Liver (tissue), 9 donors: ENCODE results near the gene ZNF664. TPM values are rescaled to one million over a fixed set of nuclear protein-coding genes. Genes with fewer than 3 reads are reported as not detected.

ENCODE experiments used
- DNase-seq: peaks from one replicate; pipeline ENCODE4 v3.0.0-alpha.2; 2017; ENCODE audit warnings: low spot score
- H3K27ac ChIP-seq, 2 donors: one replicate each; pipeline ENCODE4 v1.7.0; 2013; ENCODE audit warnings: inconsistent platforms in 2 of 2, low read length in 2 of 2, control low read depth in 1 of 2, low read depth in 1 of 2, mild to moderate bottlenecking in 1 of 2
- H3K27me3 ChIP-seq, 4 donors: one replicate each; pipeline versions ENCODE4 v1.6.1 to v1.7.0; 2013; ENCODE audit warnings: low read length in 3 of 4, inconsistent platforms in 1 of 4, mild to moderate bottlenecking in 1 of 4, moderate library complexity in 1 of 4; ENCODE audit not compliant: control insufficient read depth in 4 of 4, insufficient read depth in 4 of 4
- H3K36me3 ChIP-seq, 4 donors: one replicate each; pipeline versions ENCODE4 v1.6.1 to v1.7.0; 2013; ENCODE audit warnings: low read length in 3 of 4, mild to moderate bottlenecking in 3 of 4, low read depth in 1 of 4, moderate library complexity in 1 of 4; ENCODE audit not compliant: control insufficient read depth in 4 of 4, insufficient read depth in 3 of 4
- H3K4me1 ChIP-seq, 4 donors: one replicate each; pipeline versions ENCODE4 v1.6.1 to v1.7.0; 2013; ENCODE audit warnings: low read length in 3 of 4, mild to moderate bottlenecking in 3 of 4, moderate library complexity in 1 of 4; ENCODE audit not compliant: control insufficient read depth in 4 of 4, insufficient read depth in 4 of 4
- H3K4me3 ChIP-seq, 3 donors: one replicate each; pipeline versions ENCODE4 v1.6.1 to v1.7.0; 2013; ENCODE audit warnings: low read length in 3 of 3, control low read depth in 1 of 3, low read depth in 1 of 3, mild to moderate bottlenecking in 1 of 3
- H3K9ac ChIP-seq, 2 donors: one replicate each; pipeline ENCODE4 v1.7.0; 2013; ENCODE audit warnings: low read length in 2 of 2, mild to moderate bottlenecking in 2 of 2, moderate library complexity in 2 of 2, control low read depth in 1 of 2, low read depth in 1 of 2
- H3K9me3 ChIP-seq, 4 donors: one replicate each; pipeline versions ENCODE4 v1.6.1 to v1.7.0; 2013; ENCODE audit warnings: low read length in 3 of 4; ENCODE audit not compliant: control insufficient read depth in 4 of 4
- EGR1 ChIP-seq, 2 donors: IDR thresholded peaks; 2 replicates each; pipeline ENCODE4 v1.6.1; 2016 to 2018; ENCODE audit warnings: antibody characterized with exemption in 2 of 2, low read depth in 2 of 2
- GABPA ChIP-seq, 2 donors: IDR thresholded peaks in 1 of 2; conservative IDR thresholded peaks in 1 of 2; 2 replicates each; pipeline ENCODE4 v1.6.1; 2016; ENCODE audit warnings: antibody characterized with exemption in 2 of 2, mild to moderate bottlenecking in 1 of 2, moderate library complexity in 1 of 2
- HNF4A ChIP-seq, 2 donors: conservative IDR thresholded peaks; 2 replicates each; pipeline ENCODE4 v1.6.1; 2016; ENCODE audit warnings: antibody characterized with exemption in 2 of 2, mild to moderate bottlenecking in 2 of 2
- HNF4G ChIP-seq: IDR thresholded peaks from 2 replicates; pipeline ENCODE4 v1.6.1; 2016; ENCODE audit warnings: antibody characterized with exemption
- JUND ChIP-seq, 2 donors: IDR thresholded peaks; 2 replicates each; pipeline ENCODE4 v1.6.1; 2016; ENCODE audit warnings: antibody characterized with exemption in 2 of 2
- NR2F2 ChIP-seq: IDR thresholded peaks from 2 replicates; pipeline ENCODE4 v1.6.1; 2016; ENCODE audit warnings: antibody characterized with exemption
- RAD21 ChIP-seq, 2 donors: IDR thresholded peaks; 2 replicates each; pipeline ENCODE4 v1.6.1; 2016; ENCODE audit warnings: antibody characterized with exemption in 2 of 2, mild to moderate bottlenecking in 2 of 2
- RXRA ChIP-seq, 2 donors: IDR thresholded peaks; 2 replicates each; pipeline ENCODE4 v1.6.1; 2017 to 2018; ENCODE audit warnings: antibody characterized with exemption in 2 of 2, mild to moderate bottlenecking in 1 of 2
- SP1 ChIP-seq: IDR thresholded peaks from 2 replicates; pipeline ENCODE4 v1.6.1; 2018; ENCODE audit warnings: antibody characterized with exemption, mild to moderate bottlenecking
- TAF1 ChIP-seq: conservative IDR thresholded peaks from 2 replicates; pipeline ENCODE4 v1.6.1; 2016; ENCODE audit warnings: antibody characterized with exemption, mild to moderate bottlenecking
- YY1 ChIP-seq: IDR thresholded peaks from 2 replicates; pipeline ENCODE4 v1.6.1; 2016; ENCODE audit warnings: antibody characterized with exemption, mild to moderate bottlenecking
- WGBS: extraction: QIAGEN DNeasy Blood & Tissue Kit; methylation state at CpG from one replicate; pipeline ENCODE4 v1.1.7; 2013; 5-methylcytosine and 5-hydroxymethylcytosine counted together
- polyA plus RNA-seq, 2 donors: library from polyadenylated mRNA; stranded (reverse) in 1 of 2; unstranded in 1 of 2; fragments of 200-250 nt in 1 of 2; fragments of >200 nt in 1 of 2; fragmentation: Nextera tagmentation in 1 of 2; extraction: Ambion mirVana in 1 of 2; gene quantifications; one replicate each; pipeline versions ENCODE4 v1.2.1 to v1.2.3, GENCODE V29; 2013 to 2015
- total RNA-seq, 2 donors: library from RNA; depleted of rRNA; stranded (reverse); fragments of >200 nt; gene quantifications; one replicate each; pipeline ENCODE4 v1.2.3, GENCODE V29; 2014
- TF ChIP-seq, protein P1 (sequence below): IDR thresholded peaks from 2 replicates; pipeline ENCODE4 v1.6.1; 2016; ENCODE audit warnings: antibody characterized with exemption
- TF ChIP-seq, protein P2 (sequence below): fragments of 150-350 bp; IDR thresholded peaks from 2 replicates; pipeline ENCODE4 v1.5.1; 2017; ENCODE audit warnings: improper control_type of control experiment, low read depth, low read length; ENCODE audit not compliant: missing input control
- TF ChIP-seq, protein P3 (sequence below): IDR thresholded peaks from 2 replicates; pipeline ENCODE4 v1.6.1; 2016; ENCODE audit warnings: antibody characterized with exemption
- TF ChIP-seq, protein P4 (sequence below): IDR thresholded peaks from 2 replicates; pipeline ENCODE4 v1.6.1; 2016; ENCODE audit warnings: antibody characterized with exemption, mild to moderate bottlenecking
- TF ChIP-seq, protein P5 (sequence below): IDR thresholded peaks from 2 replicates; pipeline ENCODE4 v1.6.1; 2016; ENCODE audit warnings: antibody characterized with exemption
- donor health status: healthy.
- donor health status: healthy.
- donor health status: healthy.
- donor health status: healthy.
- donor health status: healthy.

The ZNF664 gene
- total and polyA plus RNA-seq, 4 donors, result 7.2 to 40.3 (median 29.6) TPM

DNA sequence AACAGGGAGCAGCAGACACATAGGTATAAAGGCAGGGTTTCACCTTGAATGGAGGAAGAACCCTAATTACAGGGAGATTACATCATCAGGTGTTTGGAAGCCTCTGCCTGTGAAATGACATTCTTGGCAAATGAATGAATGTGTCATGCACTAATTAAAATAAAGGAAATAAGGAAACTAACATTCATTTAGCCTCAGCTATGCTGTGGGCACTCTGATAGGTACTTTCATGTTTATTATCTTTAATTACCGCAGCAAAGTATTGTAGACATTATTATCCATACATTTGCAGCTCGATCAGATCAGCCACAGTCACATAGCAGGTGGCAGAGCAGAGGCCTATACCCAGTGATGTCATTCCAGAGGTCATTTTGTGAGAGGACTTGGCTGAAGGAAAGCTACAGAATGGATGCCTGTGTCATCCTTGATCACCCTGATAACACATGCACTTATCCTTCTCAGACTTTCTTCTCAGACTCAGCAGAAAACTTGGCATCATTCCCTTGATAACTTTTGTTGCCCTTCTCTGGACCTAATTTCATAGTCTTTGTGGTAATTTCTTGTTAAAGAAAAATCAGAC lies 18.4 kb downstream of the ZNF664 start:
- no peaks in the 10 kb centered on the region for H3K9me3 ChIP-seq
- H3K27me3 ChIP-seq, result no peaks in the 10 kb centered on the region
- H3K27ac ChIP-seq, result no peak overlapping the region
- H3K9ac ChIP-seq, result no peak overlapping the region
- WGBS, result 87% methylated on average over 2 of the region's 2 CpGs
- peaks cover 0 to 15% (median 8%) of the 10 kb centered on the region in 4 donors for H3K36me3 ChIP-seq
- no peak overlapping the region for H3K4me3 ChIP-seq
- DNase-seq, result no peak
- TF ChIP-seq, protein P1, sequence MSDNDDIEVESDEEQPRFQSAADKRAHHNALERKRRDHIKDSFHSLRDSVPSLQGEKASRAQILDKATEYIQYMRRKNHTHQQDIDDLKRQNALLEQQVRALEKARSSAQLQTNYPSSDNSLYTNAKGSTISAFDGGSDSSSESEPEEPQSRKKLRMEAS, result no peak
- TF ChIP-seq NR2F2, result no peak
- TF ChIP-seq SP1, result no peak
- TF ChIP-seq GABPA (IDR thresholded peaks at IDR 0.05 in 1 of 2, conservative IDR thresholded peaks at IDR 0.05 in 1 of 2), result no peak
- no peak for TF ChIP-seq RAD21 (IDR thresholded peaks at IDR 0.05)
- TF ChIP-seq TAF1, result no peak
- TF ChIP-seq JUND (IDR thresholded peaks at IDR 0.05), result no peak
- TF ChIP-seq HNF4G, result no peak
- TF ChIP-seq, protein P2, sequence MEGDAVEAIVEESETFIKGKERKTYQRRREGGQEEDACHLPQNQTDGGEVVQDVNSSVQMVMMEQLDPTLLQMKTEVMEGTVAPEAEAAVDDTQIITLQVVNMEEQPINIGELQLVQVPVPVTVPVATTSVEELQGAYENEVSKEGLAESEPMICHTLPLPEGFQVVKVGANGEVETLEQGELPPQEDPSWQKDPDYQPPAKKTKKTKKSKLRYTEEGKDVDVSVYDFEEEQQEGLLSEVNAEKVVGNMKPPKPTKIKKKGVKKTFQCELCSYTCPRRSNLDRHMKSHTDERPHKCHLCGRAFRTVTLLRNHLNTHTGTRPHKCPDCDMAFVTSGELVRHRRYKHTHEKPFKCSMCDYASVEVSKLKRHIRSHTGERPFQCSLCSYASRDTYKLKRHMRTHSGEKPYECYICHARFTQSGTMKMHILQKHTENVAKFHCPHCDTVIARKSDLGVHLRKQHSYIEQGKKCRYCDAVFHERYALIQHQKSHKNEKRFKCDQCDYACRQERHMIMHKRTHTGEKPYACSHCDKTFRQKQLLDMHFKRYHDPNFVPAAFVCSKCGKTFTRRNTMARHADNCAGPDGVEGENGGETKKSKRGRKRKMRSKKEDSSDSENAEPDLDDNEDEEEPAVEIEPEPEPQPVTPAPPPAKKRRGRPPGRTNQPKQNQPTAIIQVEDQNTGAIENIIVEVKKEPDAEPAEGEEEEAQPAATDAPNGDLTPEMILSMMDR, result no peak
- no peak for TF ChIP-seq YY1
- TF ChIP-seq, protein P3, sequence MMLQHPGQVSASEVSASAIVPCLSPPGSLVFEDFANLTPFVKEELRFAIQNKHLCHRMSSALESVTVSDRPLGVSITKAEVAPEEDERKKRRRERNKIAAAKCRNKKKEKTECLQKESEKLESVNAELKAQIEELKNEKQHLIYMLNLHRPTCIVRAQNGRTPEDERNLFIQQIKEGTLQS, result no peak
- TF ChIP-seq, protein P4, sequence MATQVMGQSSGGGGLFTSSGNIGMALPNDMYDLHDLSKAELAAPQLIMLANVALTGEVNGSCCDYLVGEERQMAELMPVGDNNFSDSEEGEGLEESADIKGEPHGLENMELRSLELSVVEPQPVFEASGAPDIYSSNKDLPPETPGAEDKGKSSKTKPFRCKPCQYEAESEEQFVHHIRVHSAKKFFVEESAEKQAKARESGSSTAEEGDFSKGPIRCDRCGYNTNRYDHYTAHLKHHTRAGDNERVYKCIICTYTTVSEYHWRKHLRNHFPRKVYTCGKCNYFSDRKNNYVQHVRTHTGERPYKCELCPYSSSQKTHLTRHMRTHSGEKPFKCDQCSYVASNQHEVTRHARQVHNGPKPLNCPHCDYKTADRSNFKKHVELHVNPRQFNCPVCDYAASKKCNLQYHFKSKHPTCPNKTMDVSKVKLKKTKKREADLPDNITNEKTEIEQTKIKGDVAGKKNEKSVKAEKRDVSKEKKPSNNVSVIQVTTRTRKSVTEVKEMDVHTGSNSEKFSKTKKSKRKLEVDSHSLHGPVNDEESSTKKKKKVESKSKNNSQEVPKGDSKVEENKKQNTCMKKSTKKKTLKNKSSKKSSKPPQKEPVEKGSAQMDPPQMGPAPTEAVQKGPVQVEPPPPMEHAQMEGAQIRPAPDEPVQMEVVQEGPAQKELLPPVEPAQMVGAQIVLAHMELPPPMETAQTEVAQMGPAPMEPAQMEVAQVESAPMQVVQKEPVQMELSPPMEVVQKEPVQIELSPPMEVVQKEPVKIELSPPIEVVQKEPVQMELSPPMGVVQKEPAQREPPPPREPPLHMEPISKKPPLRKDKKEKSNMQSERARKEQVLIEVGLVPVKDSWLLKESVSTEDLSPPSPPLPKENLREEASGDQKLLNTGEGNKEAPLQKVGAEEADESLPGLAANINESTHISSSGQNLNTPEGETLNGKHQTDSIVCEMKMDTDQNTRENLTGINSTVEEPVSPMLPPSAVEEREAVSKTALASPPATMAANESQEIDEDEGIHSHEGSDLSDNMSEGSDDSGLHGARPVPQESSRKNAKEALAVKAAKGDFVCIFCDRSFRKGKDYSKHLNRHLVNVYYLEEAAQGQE, result no peak
- no peak for TF ChIP-seq HNF4A (conservative IDR thresholded peaks at IDR 0.05)
- TF ChIP-seq RXRA (IDR thresholded peaks at IDR 0.05), result no peak
- TF ChIP-seq, protein P5, sequence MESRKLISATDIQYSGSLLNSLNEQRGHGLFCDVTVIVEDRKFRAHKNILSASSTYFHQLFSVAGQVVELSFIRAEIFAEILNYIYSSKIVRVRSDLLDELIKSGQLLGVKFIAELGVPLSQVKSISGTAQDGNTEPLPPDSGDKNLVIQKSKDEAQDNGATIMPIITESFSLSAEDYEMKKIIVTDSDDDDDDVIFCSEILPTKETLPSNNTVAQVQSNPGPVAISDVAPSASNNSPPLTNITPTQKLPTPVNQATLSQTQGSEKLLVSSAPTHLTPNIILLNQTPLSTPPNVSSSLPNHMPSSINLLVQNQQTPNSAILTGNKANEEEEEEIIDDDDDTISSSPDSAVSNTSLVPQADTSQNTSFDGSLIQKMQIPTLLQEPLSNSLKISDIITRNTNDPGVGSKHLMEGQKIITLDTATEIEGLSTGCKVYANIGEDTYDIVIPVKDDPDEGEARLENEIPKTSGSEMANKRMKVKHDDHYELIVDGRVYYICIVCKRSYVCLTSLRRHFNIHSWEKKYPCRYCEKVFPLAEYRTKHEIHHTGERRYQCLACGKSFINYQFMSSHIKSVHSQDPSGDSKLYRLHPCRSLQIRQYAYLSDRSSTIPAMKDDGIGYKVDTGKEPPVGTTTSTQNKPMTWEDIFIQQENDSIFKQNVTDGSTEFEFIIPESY, result no peak
- no peak for TF ChIP-seq EGR1 (IDR thresholded peaks at IDR 0.05; ENCODE audit: low read depth in 2 of 2)
- peaks cover 0 to 23% (median 12%) of the 10 kb centered on the region in 4 donors for H3K4me1 ChIP-seq
